Right renal cortex interstitium (tissue), 3 donors: ENCODE results near the gene CSGALNACT2. TPM values are rescaled to one million over a fixed set of nuclear protein-coding genes. Genes with fewer than 3 reads are reported as not detected.
"Not testable (repeated sequence)": the region's sequence is repeated elsewhere in the genome, so short reads cannot be mapped to it uniquely, and the experiment has no call there.

Experiments used
- DNase-seq, 3 donors: peaks; one replicate each; pipeline ENCODE4 v3.0.0-alpha.2; 2013; ENCODE audit warnings: low read depth in 3 of 3, low spot score in 2 of 3
- polyA plus RNA-seq, 3 donors: library from polyadenylated mRNA; unstranded; fragments of 120-200 nt; gene quantifications; one replicate each; pipeline ENCODE4 v1.2.1, GENCODE V29; 2013; ENCODE audit not compliant: insufficient read length in 3 of 3

The CSGALNACT2 gene
- polyA plus RNA-seq, 3 donors = 18.4 to 20.6 (median 18.8) TPM

GRCh38 chr10:43211030-43211429 lies 72.8 kb downstream of the CSGALNACT2 start:
- DNase-seq = no peak

DNA sequence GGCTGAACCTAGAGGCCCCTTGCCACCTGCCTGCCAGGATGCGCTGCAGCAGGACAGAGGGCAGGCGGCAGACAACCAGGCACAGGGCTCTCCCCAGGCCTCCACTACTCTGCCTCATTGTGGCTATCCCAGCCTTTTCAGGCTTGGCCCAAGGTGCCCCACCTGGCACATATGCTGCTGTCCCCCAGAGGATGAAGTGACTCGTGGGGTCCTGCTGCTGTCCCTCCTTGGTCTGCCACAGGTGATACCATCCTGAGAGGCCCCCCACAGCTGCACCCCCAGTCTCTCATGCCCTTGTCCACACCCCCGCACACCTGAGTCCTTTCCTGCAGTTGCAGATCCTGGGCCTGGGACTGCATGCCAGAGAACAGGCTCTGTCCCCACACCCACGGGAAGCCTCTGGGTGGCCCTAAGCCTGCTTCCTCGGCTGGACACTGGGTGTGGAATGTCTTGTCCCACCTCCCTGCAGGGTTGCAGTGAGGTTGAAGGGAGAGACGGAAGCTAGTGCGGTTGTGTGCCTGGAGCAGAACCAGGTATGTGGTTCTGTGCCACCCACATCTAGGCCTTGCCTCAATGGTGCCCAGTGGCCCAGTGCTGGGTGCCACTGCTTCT lies 73.3 kb downstream of the CSGALNACT2 start:
- DNase-seq = no peak

- no peak for DNase-seq
Measured at GRCh38 chr10:43212043-43212721, 73.9 kb downstream of the CSGALNACT2 start.

DNA sequence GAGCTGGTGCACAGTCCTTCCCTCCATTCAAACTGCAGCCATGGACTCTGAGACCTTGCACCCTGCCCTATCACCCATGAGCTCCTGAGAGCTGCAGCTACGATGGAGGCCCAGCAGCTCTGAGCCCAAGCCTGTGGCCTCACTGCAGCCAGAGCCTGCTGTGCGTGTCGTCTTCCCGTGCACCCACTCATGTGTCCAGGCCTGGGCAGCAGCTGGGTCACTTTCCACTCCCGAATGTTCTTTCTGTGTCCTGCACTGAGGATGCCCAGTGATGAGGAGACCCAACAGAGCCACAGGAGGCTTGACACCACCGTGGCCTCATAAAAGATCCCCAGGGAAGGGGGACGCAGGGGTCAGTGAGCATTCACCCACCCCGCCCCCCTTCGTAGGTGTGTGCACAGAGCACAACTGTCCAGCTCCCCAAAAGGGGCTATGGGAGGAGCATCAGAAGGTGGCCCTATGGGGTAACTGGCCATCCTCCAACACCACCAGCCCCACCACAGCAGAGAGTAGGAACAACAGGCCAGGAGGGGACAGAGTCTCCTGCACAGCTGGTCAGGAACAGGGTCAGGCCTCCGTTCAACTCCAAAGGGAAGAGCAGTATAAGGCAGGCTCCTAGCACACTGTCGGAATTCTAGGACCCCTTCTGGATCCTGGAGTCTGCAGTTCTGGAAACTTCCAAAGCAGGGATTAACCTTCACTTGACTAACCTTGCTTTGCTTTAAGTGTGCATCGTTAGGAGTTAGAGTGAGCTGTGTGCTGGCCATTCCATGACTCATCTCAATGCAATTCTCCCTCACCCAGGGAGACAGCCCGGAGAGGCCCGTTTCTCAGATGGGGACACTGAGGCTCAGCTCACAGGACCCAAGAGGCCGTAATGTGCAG lies 76.1 kb downstream of the CSGALNACT2 start:
- DNase-seq = no peak

DNA sequence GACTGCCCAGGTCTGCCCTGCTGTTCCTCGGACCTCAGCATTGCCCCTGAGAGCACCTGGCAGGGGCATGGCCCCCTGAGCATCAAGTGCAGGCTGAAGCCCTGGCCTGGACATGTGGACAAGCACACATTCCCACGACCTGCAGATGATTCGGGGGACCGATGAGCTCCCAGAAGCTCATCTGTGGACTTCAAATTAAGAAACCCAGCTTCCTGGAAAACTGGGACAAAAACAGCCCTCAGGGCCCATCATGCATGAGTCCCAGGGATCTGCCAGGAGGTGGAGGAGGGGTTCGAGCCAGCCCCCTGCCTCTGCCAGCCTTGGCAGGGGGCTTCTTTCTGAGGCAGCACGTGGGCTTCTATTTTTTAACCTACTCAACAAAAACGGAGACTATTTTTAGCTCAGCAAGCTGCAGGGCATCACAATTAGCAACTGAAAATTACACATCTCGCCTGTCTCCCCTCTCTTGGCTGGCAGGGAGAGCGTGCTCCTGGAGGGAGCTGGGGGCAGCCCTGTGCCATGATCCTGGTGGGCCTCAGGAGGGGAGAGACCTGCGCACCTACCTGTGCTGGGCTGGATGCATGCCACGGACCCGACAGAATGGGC lies 76.8 kb downstream of the CSGALNACT2 start:
- DNase-seq = no peak

DNA sequence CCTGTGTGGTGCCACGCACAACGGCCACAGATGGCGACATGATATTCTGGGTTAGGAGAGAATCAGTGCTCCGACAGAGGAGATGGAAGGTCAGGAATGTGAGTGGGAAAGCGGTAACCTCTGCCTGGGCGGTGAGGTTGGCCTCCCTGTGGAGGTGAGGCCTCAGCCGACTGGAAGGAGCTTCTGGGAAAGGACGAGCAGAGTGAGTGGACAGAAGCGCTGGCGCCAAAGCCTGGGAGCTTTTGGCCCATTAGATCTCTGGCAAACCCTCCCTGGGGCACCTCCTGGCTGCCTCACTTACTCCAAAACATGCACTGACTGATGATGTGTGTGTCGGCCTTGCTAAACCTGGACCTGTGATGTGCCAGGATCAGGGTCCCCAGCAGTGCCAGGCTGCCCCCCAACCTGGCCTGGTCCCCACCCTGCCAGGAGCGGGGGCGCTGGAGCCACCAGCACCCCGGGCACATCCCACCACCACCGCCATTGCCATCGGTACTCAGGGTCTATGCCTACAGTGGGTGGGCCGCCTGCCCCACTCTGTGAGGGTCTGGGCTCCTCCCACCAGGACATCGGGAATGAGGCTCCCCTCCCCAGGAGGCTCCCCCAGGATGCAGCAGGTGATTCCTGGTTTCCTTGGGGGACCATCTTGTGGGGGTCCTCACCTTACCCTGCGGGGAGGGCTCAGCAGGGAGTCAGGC lies 77.7 kb downstream of the CSGALNACT2 start:
- DNase-seq = no peak

GRCh38 chr10:43216931-43217562 lies 78.8 kb downstream of the CSGALNACT2 start:
- no peak for DNase-seq

DNA sequence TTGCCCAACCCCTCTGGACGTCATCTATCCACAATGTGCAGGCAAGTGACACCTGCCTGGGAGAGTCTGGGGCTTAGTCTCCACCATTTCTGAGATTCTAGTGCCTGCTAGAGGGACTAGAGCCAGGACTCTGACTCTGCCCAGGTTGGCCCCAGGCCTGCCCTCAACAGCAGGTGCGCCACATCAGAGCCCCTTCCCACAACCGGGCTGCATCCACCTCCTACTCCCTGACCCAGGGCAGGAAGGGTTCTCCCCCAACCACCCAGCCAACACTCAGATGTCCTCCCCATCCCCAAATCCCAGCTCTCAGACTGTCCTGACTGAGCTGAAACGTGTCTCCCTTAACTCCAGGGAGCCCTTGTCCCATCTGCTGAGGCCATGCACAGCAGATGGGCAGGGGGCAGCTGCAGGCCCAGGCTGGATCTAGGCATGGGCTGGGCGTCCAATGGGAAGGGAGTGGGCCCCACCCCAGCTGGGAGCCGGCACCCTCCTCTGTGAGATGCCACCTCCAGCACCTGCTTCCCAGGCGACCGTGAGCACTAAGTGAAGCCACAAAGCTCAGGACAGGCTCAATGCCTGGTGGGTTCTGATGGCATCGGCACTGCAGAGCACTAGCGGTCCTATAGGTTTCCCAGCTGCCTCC lies 79.4 kb downstream of the CSGALNACT2 start:
- DNase-seq = no peak

- no peak for DNase-seq
Measured at GRCh38 chr10:43218206-43218950, 80.1 kb downstream of the CSGALNACT2 start.

GRCh38 chr10:43218951-43219837 lies 80.9 kb downstream of the CSGALNACT2 start:
- no peak for DNase-seq

DNA sequence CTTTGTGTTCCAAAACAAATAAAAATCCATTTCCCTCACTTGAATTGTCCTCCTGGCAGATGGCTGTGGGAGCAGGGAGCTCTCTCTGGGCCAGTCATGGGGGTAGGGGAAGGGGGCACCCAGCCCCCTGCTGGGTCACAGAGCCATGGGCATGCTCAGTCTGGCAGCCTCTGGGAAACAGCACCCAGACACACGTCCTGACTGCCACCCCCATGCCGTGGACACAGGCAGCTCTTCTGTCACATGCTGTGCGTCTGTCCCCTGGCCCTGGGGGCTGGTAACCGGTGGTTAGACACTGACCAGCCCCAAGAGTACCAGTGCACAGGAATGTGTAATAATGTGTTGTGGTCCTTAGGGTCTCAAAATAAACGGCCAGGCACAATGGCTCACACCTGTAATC lies 81.6 kb downstream of the CSGALNACT2 start:
- DNase-seq = no peak

- not testable (repeated sequence) for DNase-seq
Measured at GRCh38 chr10:43220251-43220650, 82.0 kb downstream of the CSGALNACT2 start.

GRCh38 chr10:43220657-43221418 lies 82.6 kb downstream of the CSGALNACT2 start:
- no peak for DNase-seq

DNA sequence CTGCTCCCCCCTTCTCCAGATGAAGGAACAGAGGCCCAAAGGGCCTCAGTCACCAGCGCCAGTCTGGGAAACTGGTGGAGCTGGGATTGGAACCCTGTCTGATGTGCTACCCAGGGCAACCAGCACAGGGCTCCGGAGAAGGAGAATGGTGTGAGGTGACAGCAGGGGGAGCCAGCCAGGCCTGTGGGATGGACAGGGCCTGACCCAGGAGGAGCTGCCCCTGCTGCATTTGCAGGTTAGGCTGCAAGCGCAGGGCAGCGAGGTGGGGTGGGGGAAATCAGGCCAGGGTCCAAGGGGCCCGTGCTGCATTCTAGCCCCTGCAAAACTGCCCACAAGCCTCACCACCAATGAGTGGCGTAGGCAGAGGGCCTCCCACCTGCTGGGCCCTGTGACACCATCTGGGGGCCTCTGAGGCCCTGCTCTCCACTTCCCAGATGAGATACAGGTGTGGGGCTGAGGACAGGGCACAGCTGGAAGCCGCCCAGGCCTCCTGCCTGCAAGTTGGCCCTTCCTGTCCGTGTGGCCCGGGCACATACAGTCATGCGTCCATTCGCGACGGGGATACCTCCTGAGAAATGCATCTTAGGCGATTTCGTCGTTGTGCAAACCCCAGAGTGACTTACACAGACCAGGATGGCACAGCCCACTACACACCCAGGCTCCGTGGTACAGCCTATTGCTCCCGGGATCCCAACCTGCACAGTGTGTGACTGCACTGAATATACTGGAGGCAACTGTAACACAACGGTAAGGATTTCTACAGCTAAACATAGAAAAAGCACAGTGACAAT lies 83.4 kb downstream of the CSGALNACT2 start:
- no peak for DNase-seq

DNA sequence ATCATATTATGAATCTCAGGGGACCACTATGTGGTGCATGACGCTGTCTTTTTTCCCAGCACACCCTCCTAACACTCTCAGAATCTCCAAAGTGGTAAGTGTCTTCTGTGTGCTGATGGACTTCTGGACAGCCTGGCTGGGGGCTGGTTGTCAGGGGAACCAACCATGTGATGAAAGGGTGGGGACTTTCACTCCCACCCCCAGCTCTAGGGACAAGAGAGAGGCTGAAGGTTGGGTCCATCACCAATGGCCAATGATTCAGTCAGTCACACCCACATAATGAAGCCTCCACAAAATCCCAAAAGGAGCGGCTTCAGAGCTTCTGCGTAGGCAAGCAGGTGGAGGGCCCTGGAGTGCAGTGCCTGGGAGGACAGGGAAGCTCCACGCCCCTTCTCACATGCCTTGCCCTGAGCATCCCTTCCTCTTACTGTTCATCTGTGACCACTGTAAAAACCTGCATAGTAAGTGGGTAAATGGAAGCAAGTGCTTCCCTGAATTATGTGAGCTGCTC lies 84.0 kb downstream of the CSGALNACT2 start:
- DNase-seq = no peak

GRCh38 chr10:43223056-43223455 lies 84.8 kb downstream of the CSGALNACT2 start:
- DNase-seq = no peak
